SK-N-SH treated with all-trans-retinoic acid at 6 μM for 48 hours (cell line): Measurements from ENCODE around the gene COL6A5.

Source experiments
- CSDC2 ChIP-seq: fragments of 250-450 bp; sonication (Bioruptor Pico); IDR thresholded peaks from 2 replicates; pipeline ENCODE4 v1.5.0; 2020; ENCODE audit warnings: mild to moderate bottlenecking, moderate library complexity
- ISL1 ChIP-seq: fragments of 250-450 bp; sonication (Bioruptor Pico); IDR thresholded peaks from 2 replicates; pipeline ENCODE4 v2.1.2; 2022; ENCODE audit warnings: mild to moderate bottlenecking, moderate library complexity
- SNAI2 ChIP-seq: fragments of 250-450 bp; sonication (Bioruptor Pico); IDR thresholded peaks from 2 replicates; pipeline ENCODE4 v1.5.0; 2020; ENCODE audit warnings: mild to moderate bottlenecking, moderate library complexity
- ZNF565 ChIP-seq: fragments of 450-650 bp; formaldehyde crosslinking; conservative IDR thresholded peaks from 2 replicates; pipeline ENCODE4 v1.5.0; 2020; ENCODE audit warnings: low read depth, mild to moderate bottlenecking, moderate library complexity
- TF ChIP-seq, protein P1 (sequence below): fragments of 250-450 bp; sonication (Bioruptor Pico); IDR thresholded peaks from 2 replicates; pipeline ENCODE4 v1.5.0; 2020; ENCODE audit warnings: mild to moderate bottlenecking, moderate library complexity

DNA sequence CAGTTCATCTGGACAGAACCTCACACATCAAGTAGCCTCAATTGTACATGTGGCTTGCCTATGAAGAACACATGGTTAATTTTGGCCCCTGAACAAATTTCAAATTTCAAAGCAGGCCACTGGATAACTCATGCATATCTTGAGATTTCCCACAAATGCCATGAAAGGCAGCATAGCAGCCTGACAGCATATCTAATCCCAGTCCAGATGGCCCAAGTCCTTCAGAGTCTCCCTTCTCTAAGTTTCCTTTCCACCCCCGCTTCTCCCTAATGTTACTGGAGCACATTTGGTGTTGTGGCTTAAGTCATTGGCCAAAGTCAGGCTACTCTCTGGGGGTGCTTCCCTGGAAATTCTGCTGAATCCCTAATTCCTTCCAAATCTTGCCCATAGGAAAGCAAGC is 117.7 kb downstream of the COL6A5 start:
- TF ChIP-seq ZNF565, result no peak
- TF ChIP-seq SNAI2 (CRISPR knock-in tag), result no peak
- no peak for TF ChIP-seq ISL1 (CRISPR knock-in tag)
- TF ChIP-seq, protein P1, sequence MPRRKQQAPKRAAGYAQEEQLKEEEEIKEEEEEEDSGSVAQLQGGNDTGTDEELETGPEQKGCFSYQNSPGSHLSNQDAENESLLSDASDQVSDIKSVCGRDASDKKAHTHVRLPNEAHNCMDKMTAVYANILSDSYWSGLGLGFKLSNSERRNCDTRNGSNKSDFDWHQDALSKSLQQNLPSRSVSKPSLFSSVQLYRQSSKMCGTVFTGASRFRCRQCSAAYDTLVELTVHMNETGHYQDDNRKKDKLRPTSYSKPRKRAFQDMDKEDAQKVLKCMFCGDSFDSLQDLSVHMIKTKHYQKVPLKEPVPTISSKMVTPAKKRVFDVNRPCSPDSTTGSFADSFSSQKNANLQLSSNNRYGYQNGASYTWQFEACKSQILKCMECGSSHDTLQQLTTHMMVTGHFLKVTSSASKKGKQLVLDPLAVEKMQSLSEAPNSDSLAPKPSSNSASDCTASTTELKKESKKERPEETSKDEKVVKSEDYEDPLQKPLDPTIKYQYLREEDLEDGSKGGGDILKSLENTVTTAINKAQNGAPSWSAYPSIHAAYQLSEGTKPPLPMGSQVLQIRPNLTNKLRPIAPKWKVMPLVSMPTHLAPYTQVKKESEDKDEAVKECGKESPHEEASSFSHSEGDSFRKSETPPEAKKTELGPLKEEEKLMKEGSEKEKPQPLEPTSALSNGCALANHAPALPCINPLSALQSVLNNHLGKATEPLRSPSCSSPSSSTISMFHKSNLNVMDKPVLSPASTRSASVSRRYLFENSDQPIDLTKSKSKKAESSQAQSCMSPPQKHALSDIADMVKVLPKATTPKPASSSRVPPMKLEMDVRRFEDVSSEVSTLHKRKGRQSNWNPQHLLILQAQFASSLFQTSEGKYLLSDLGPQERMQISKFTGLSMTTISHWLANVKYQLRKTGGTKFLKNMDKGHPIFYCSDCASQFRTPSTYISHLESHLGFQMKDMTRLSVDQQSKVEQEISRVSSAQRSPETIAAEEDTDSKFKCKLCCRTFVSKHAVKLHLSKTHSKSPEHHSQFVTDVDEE, result no peak
- no peak for TF ChIP-seq CSDC2
